Measurements from ENCODE around the gene AK1. TPM values are rescaled to one million over a fixed set of nuclear protein-coding genes. Genes with fewer than 3 reads are reported as not detected.

Gene AK1
- total and polyA plus RNA-seq, 10 of the 15 experiments (the other 5 are each of a cell fraction or from before 2014, with no cell fraction given) = 0.23 to 3.1 (median 1.8) TPM

GRCh38 chr9:127905788-127906191, 28.3 kb upstream of the AK1 start (continued):
- no peak for TF ChIP-seq ZBTB4 (CRISPR knock-in tag; IDR thresholded peaks at IDR 0.05)
- no peak for TF ChIP-seq ZNF274 (IDR thresholded peaks at IDR 0.05; ENCODE audit: insufficient read depth, insufficient read length)
- TF ChIP-seq ATF7 (IDR thresholded peaks at IDR 0.05; ENCODE audit: low read depth) = no peak
- no peak for TF ChIP-seq EED (IDR thresholded peaks at IDR 0.05; ENCODE audit: low read depth)
- TF ChIP-seq IKZF1 (conservative IDR thresholded peaks at IDR 0.05) = no peak
- no peak for TF ChIP-seq E2F4 (IDR thresholded peaks at IDR 0.05; ENCODE audit: low read depth, low read length)
- no peak for TF ChIP-seq ATF2 (IDR thresholded peaks at IDR 0.05; ENCODE audit: low read length)
- no peak for TF ChIP-seq SIX5 (IDR thresholded peaks at IDR 0.05; ENCODE audit: low read depth, low read length, severe bottlenecking)
- no peak for TF ChIP-seq WRNIP1 (IDR thresholded peaks at IDR 0.05; ENCODE audit: borderline replicate concordance, low read depth, low read length)
- no peak for TF ChIP-seq ZBTB33 (IDR thresholded peaks at IDR 0.05)
- no peak for TF ChIP-seq MXI1 (IDR thresholded peaks at IDR 0.05; ENCODE audit: low read depth, low read length)
- no peak for TF ChIP-seq RBBP5 (conservative IDR thresholded peaks at IDR 0.05)
- no peak for TF ChIP-seq ZSCAN29 (IDR thresholded peaks at IDR 0.05)
- TF ChIP-seq NFYA (IDR thresholded peaks at IDR 0.05; ENCODE audit: borderline replicate concordance, low read depth, low read length) = no peak
- no peak for TF ChIP-seq ESRRA (IDR thresholded peaks at IDR 0.05; ENCODE audit: low read length)
- TF ChIP-seq CBFB (IDR thresholded peaks at IDR 0.05; ENCODE audit: low read depth) = no peak
- no peak for TF ChIP-seq YBX1 (IDR thresholded peaks at IDR 0.05)
- TF ChIP-seq FOXK2 (IDR thresholded peaks at IDR 0.05) = no peak
- TF ChIP-seq TCF12 (IDR thresholded peaks at IDR 0.05; ENCODE audit: low read depth, low read length) = 0 out of 2 replicates have a peak, but pooled peaks have one; percentile 25
- no peak for TF ChIP-seq RB1 (IDR thresholded peaks at IDR 0.05; ENCODE audit: borderline replicate concordance)
- no peak for TF ChIP-seq YY1 (IDR thresholded peaks at IDR 0.05; ENCODE audit: low read depth, low read length)
- TF ChIP-seq NKRF (conservative IDR thresholded peaks at IDR 0.05) = no peak
- no peak for TF ChIP-seq USF2 (IDR thresholded peaks at IDR 0.05; ENCODE audit: borderline replicate concordance, low read depth, low read length)

Measured in GM12878 (cell line).